NCI-H446 treated with DMSO at 0.1 percent for 48 hours (cell line): ENCODE data around the gene TMEM254.
"Not testable (repeated sequence)": the region's sequence is repeated elsewhere in the genome, so short reads cannot be mapped to it uniquely, and the experiment has no call there.

Experiments used
- DNase-seq: peaks from one replicate; lab custom pipeline; 2025; lab: John Stamatoyannopoulos, UW

TMEM254 gene

DNA sequence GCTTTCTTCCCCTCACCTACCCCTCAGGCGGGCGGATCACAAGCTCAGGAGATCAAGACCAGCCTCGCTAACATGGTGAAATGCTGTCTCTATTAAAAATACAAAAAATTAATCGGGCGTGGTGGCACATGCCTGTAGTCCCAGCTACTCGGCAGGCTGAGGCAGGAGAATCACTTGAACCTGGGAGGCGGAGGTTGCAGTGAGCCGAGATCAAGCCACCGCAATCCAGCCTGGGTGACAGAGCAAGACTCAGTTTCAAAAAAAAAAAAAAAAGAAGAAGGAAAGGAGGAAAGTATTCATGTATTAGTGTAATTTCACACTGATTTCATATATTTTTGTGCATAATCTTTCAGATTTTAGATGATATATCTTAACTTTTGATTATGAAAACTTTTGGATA, 55.2 kb downstream of the TMEM254 start:
- not testable (repeated sequence) for DNase-seq

DNA sequence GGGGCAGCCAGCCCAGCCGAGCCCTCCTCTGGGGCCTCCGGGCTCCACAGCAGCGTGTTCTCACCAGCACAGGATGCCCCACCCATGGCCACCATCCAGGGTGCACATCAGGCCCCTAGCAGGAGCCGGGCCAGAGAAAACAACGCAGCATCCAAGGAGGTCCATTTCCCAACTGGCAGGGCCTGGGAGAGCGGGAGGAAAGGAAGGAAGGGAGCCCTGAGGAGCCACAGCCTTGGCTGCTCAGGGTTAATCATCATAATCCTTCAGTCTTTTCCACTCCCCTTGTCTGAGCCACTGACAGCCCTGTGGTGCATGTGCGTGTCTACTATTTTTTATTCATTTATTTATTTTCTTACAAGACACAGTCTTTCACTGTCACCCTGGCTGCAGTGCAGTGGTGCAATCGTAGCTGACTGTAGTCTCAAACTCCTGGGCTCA, 57.7 kb downstream of the TMEM254 start:
- peak; percentile 75 for DNase-seq

DNA sequence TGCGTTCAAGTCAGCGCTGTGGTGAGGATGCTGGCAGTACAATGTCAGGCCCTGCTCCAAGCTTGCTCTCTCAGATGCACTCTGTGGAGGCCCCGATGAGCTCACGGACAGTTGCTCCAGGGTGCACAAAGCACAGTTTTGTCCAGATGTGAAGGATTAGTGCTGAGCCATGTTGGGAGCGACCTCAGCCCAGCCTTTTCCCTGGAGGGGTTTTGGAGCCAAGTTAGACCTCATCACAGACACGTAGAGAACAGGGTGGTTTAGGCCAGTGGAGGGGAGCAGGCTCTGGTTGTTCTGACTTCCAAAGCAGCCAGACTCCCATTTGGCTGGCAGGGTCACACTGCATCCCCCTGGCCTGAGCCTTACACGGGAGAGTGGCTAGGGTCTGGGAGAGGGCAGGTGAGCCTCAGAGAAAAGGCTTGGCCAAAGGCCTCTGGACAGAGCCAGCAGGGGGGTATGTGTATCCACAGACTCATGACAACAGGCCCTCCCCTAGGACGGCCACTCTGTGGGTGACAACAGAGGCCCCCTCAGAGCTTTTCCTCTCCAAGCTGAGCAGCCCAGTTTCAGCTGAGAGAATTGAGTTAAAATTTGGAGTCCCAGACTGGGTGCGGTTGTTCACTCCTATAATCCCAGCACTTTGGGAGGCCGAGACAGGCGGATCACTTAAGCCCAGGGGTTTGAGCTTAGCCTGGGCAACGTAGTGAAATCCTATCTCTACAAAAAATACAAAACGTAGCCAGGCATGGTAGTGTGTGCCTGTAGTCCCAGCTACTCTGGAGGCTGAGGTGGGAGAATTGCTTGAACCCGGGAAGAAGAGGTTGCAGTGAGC, 58.8 kb downstream of the TMEM254 start:
- peak; percentile 40 for DNase-seq

DNA sequence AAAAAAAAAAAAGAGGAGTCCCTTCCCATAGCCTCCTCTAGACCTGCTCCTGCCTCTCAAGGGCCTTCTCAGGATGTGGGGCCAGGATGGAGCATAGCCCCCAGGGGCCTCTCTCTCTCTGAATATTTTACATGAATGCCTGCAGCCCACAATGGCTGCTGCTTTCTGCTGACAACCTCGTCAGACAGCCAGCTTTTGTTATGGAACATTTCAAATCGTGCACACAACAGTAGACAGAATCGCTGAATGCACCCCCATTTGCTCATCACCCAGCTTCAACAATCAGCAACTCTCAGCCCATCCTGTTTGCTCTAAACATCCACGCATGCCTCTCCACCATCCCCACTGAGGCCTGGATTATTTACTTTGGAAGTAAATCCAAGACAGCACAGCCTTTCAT, 59.5 kb downstream of the TMEM254 start:
- no peak for DNase-seq

DNA sequence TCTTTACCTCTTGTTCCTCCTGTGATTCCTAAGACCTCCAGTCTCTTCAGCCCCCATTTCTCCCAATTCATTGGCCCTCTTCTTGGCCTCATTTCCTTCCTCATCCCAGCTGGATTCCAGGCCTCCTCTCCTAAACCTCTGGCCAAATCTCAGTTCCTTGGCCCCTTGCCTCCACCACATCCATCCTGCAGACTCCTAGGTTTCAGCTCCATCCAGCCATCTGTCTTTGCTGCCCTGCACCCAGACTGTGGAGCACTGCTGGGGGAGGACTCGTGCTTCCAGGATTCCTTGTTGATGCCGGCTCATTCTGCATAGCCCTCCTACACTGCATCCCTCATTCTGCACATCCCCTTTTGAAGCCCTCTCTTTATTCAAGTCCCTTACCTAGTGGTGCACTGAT, 60.8 kb downstream of the TMEM254 start:
- no peak for DNase-seq

DNA sequence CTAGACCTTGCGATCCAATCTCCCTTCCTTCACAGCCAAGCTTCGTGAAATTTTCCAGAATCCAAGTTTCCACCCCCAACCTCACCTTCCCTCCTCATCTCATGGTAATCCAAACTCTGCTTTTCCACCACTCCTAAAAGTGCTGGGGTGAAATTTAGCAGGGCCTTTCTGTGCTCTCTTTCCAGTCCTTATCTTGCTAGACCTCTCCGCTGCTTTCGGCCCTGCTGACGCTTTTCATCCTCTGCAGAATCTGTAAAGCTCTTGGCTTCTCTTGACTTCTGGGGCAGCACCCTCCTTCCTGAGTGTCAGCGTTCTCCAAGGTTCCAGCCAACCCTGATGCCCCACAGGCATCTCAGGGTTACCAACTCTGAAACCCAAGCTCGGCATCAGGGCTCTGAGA, 61.8 kb downstream of the TMEM254 start:
- no peak for DNase-seq

DNA sequence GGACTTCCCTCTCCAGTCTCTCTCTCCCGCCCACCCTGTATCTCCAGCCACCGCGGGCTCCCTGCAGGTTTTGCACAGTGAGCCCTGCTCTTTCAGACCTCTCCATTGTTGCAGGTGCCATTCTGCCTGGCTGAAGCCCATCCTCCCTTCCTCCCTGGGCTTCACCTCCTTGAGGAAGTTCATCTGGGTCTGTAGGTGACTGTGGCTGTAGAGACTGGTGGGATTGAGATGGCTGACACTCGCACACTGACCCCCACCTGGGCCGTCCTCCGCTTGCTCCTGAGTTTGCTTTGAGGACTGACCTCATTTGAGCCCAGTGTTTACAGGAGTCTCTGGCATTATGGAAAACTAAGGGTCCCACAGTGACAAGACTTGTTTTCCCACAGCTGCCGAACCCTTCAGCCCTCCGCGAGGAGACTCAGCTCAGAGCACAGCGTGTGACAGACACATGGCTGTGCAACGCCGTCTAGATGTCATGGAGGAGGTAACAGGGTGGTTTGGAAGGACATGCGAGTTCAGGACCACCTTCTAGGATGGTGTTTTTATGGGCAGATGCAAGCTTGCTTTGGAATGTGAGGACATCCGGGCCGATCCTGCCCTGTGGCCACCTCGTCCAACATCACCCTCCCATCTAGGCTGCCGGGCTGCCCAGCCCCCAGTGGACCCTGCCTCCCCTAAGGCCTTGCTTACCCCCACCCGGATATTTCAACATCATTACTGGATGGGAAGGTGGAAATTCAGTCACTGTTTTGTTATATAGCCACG, 63.4 kb downstream of the TMEM254 start:
- DNase-seq, result no peak
